AG08396 (cell line): ENCODE data around the gene DIO3.
"Not testable (repeated sequence)": the region's sequence is repeated elsewhere in the genome, so short reads cannot be mapped to it uniquely, and the experiment has no call there.

Experiments
- DNase-seq: peaks from one replicate; pipeline ENCODE4 v3.0.0; 2012; ENCODE audit warnings: low spot score, mixed read lengths

Gene DIO3

DNA sequence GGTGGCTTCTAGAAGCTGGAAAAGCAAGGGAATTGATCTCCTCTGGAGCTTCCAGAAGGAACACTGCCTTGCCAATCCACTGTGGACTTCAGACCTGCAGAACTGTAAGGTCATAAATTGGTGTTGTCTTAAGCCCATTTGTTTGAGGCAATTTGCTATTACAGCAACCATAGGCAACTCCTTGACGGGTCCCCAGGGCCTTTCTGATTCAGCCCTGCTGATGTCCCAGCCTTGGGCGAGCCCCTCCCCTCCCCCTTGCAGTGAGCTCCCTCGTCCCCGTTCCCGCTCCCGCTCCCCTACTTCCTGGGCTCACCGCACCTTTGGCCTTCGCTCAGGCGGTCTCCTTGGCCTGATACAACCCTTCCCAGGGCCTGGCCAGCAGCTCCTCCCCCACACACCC lies 18.9 kb upstream of the DIO3 start:
- DNase-seq = no peak

DNA sequence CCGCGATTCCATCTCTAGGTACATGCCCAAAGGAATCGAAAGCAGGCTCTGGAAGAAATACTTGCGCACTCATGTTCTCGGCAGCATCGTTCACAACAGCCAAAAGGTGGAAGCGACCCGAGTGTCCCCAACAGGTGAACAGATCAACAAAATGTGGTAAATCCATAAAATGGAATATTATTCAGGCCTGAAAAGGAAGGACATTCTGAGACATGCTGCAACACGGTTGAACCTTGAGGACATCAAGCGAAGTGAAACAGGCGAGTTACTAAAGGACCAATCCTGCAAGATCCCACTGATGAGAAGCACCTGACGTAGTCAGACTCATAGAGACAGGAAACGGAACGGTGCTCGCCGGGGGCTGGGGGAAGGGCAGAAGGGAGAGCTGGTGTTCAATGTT lies 17.5 kb upstream of the DIO3 start:
- no peak for DNase-seq

DNA sequence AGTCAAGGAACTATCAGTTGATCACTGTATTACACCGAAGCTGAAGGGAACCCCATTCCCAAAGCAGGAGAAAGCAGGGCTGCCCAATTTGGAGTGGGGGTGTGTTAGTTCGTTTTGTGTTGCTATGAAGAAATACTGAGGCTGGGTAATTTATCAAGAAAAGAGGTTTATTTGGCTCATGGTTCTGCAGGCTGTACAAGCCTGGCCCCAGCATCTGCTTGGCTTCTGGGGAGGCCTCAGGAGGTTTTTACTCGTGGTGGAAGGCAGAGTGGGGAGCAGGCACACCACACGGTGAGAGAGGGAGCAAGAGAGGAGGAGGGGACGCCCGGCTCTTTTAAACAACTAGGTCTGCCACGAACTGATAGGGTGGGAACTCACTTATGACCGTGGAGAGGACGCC lies 16.7 kb upstream of the DIO3 start:
- DNase-seq = no peak

DNA sequence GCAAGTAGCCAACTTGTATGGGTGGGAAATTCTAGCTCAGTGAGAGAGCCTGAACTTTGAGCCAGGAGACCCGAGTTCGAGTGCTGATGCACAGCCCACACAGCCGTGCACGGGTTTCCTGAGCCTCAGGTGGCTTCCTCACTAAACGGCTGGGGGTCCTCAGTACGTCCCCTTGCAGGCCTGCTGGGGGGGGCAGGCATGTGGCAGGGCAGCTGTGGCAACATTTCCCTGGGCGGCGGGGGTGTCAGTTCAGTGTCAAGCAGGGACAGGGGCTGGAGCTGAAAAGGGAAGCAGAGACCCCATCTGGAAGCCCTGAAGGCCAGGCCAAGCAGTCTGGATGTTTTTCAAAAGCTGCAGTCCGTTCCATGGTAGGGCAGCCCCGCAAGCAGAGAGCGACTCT lies 14.6 kb upstream of the DIO3 start:
- DNase-seq = no peak

DNA sequence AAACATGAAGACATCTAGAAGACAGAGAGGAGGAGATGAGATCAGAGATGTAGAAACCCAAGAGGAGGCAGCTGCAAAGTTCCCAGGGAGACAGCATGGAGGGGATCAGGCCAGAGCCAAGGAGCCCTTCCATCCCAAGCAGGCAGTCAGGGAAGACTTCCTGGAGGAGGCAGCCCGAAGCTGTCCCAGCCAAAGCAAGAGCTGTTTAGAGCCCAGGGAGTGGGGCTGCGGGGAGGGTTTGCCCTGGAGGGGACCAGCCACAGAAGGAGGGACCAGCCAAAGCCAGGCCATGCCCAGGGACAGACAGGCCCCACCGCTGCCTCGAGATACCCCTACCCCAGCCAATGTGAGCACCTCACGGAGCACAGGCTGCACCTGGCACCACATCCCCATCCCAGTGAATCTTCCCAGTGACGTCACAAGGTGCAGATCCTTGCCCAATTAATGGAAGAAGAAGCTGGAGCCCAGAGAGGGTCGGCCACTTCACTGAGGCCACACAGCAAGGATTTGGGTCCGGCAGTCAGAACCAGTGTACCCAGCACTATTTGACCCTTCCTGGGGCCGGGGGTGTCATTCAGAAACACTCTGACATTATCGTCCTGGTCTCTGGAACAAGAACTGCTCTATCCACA lies 14.1 kb upstream of the DIO3 start:
- DNase-seq = no peak

DNA sequence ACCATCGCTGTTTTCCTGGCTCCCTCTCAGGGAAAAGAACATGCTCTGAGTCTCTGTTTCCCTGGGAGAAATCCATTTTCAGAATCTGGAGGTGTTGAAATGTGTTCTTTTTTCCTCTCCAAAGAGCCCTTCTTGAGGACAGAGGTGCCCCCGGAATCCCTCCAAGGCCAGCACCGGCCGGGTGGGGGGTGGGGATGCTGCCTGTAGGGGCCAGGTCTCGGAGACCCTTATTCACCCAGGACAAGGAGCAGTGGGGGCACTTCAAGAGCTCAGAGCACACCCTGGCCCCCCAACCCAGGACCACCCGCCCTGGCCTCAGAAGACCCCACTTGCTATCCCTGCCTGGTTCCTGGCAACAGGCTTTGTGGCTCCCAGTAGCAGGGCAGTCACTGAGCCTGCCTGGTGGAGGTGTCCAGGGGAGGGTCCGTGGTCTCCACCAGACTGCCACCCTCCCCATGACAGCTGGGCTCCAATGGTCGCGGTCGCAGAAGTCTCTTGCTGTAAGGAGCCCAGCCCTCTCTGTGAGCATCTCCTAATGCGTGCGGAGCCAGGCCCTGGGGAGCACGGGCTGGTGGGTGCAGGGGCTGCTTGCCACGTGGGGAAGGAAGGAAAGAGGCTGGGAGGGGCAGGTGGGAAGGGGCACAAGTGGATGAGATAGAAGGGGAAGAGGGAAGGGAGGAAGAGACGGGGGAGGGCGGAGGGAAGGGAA lies 13.2 kb upstream of the DIO3 start:
- no peak for DNase-seq

DNA sequence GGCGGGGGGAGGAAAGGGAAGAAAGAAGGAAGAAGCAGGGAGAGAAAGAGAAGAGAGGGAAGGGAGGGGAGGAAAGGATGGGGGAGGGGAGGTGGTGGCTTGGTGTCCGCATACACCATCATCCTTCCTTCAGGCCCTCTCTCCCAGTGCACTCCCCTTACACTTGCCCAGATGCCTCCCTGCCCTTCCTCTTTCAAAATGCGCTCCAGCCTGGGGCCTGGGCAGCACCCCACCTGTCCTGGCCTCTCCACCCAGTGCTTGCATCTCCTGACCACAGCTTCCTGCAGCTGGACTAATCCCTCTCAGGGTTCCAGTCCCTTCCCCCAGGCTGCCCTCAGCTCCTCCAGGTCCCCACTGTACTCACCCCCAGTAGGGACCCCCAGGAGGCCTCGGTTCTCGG lies 12.6 kb upstream of the DIO3 start:
- no peak for DNase-seq

DNA sequence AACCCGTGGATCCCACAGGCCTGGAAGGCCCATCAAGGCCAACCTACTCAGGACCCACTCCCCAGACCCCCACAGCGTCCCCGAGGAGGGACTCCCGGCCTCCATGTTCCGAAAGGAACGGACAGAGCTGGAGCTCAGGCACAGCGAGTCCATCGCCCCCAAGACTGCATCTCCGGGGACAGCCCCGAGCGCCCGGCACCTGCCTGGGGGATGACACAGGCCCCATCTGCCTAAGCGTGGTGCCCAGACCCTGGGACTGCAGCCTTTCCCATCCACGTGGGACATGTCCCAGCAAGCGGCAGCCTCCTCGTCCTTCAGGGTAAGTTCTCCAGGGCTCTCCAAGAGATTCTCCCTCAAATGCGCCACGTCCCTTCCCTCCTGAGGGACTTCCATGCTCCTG lies 12.1 kb upstream of the DIO3 start:
- no peak for DNase-seq

DNA sequence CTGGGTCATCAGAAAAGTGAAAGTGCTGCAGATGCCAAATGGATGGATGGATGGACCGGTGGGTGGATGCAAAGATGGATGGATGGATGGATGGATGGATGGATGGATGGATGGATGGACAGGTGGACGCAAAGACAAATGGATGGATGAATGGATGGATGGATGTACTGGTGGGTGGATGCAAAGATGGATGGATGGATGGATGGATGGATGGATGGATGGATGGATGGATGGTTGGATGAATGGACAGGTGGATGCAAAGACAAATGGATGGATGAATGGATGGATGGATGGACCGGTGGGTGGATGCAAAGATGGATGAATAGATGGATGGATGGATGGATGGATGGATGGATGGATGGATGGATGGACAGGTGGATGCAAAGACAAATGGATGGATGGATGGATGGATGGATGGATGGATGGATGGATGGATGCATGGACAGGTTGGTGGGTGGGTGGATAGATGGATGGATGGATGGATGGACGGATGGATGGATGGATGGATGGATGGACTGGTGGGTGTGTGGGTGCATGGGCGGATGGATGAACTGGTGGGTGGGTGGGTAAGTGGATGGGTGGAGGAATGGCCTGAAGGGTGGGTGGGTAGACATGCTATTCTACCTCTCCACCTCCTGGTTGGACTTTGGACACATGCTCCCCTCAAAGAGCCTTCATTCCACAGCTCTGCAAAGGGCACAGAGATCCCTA lies 10.9 kb upstream of the DIO3 start:
- not testable (repeated sequence) for DNase-seq

DNA sequence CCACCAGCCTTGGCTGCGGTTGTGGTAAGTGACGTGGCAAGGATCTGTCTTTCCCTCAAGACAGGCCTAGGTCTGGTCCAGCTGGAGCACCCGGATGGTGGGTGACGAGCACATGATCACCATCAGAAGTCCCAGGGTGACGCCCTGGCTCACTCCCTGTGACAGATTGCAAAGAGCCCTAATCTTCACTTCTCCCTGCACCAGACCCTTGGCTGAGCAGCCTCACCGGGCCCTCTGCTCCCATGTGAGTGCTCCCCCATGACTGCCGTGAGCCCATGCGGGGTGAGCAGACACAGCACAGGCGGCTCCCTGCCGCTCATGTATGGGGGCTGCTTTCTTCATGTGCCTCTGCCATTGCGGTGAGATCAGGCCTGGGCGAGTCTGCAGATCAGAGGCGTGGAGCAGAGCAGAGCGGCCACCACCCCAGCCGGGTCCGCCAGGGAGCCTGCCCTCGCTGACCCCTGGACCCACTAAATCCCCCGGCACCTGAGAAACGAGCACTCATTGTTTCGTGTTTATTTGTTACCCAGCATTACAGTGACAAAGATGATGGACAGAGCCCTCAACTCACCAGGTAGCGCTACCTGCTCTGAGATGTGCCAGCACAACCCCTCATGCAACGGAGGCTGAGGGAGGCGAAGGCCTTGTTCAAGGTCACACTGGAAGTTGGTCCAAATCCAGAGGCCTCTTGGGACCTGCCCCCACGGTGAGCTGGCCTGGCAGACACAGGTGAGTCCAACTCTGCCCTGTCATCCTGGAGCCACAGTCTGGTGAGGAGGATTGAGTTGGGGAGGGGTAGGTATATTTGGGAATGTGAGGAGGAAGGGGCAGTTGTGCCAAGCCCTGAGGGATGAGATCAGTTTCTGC lies 9.3 kb upstream of the DIO3 start:
- no peak for DNase-seq

DNA sequence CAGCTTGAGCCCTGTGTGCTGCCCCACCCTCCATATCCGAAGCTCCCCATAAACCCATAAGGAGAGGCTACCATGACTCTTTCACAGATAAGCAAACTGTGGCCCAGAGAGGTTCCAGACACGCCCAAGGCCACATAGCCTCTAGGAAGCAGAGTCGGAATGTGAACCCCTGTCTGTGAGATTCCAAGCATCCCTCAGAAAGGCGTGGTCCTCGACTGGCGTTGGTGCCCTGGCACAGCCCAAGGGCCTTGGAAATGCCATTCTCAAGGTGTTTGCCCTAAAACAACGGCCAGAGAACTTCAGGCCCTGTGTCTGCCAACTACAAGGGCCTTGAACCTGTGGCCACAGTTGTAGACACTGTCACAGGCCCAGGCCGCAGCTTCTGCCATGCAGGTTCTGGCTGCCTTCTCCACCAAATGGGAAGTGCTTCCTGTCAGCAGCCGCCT lies 8.5 kb upstream of the DIO3 start:
- no peak for DNase-seq

DNA sequence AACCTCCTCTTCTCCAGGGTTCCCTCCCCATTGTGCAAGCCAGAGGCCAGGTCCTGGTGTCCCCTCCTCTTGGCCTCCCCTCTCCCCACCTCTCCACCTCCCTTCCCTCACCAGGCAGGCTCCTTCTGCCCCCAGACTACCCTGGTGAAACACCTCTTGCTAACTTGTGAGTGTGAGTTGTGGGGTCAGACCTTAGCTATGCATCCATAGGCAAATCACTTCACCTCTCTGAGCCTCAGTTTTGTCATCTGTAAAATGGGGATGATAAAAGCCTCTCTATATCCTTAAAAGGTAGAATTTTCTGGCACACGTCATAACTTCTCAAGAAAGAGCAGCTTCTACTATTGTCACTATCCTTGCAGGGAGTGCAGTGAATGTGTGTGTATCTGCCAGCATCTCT lies 7.9 kb upstream of the DIO3 start:
- no peak for DNase-seq

DNA sequence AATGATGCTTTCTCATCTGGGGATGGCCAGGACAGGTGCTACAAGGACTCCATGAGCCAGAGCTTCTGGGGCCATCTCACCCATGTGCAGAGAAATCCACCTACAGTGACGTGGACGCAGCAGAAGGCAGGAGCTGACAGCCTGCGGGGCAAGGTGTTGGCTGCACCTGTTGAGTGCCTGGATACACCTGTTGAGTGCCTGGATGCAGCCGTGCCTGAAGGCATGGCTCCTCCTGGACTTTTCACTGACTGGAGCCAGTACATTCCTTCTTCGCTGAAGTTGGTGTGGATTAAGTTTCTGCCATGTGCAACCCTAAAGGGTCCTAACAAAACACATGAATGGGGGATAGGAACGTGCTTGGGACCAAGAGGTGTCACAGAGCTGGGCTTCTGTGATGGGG lies 7.4 kb upstream of the DIO3 start:
- DNase-seq = no peak

DNA sequence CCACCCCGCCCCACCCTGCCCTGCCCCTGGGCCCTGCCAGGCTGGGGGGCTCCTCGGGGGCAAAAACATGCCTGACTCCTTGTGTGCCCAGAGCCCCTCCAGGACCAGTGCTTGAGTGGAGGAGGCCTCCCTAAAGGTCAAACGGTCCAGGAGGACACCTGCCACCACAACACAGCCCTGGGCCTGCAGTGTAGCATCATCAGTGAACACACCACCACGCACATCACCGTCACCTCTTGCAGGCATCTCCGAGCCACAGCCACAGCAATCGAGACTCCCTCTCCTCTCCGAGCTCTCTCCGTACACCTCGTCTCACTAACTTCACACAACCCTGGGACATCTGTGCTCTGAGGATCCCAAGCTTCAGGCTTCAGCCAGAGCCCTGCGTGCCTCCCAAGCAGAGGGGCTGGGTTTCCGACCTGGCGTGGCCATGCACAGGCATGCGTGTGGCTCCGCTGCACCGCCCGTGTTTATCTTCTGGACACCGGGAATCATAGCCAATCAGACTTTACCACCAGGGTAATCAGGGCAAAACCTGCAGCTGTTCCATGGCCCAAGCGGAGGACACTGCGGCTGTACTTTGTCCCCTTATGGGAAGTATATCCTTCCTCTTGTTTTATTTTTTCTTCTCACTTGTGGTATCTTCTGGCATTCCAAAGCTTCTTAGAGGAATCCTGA lies 6.2 kb upstream of the DIO3 start:
- DNase-seq = no peak

DNA sequence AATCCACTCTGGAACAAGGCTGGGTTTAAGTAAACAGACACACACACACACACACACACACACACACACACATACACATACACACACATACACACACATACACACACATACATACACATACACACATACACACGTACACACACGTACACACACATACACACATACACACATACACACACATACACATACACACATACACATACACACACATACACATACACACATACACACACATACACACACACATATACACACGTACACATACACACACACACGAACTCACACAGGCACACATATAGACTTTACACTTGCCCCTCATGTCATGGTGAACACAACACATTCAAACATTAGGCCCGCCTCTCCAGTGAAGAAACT lies 5.6 kb upstream of the DIO3 start:
- not testable (repeated sequence) for DNase-seq

DNA sequence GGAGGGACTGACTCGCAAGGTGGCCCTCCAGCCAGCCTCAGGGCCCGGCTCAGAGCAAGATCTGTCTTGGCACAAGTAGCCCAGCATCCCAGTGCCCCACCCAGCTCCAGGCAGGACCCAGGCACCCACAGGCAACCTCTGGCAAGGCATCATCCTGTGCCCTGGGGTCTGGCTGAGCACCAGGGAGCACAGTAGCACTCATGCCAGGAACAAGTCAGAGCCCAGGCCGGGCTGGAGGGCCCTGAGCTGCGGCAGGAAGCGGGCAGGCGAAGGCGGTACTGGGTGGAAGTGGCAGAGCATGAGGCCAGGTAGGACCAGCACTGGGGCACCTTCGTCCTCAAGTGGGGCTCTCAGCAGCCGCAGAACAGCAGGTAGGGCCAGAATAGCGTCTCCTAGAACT lies 5.2 kb upstream of the DIO3 start:
- DNase-seq = no peak

DNA sequence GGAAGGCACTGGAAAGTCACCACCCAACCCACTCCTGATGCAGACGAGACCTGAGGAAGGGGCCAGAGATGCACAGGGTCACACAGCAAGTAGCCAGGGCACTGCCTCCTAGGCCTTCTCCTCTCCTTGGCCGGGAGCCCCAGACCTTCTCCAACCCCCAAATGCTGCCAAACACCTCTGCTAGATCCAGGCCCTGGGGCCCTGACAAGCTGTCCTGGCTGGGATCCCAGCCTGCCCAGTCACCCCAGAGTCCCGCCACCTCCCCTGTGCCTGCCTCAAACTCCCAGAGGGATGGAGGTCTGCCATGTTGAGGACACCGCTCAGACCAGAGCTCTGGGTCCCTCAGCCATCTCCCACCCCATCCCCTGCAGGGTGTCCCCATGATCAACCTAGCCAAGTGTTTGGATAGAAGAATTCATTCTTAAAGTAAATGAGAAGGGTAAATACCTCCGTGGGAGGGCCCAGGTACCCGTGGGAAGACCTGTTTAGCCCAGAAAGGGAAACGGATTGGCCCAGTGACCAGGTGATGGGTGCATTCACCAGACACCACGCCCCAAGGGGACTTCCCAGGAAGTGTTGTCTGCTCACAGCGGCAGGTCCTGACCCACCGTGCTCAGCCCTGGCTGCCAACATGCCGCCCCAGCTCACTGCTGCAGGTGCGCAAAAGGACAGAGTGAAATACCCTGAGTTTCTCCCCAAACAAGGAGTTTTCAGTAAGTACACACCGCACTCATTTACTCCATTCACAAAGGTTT lies 4.6 kb upstream of the DIO3 start:
- no peak for DNase-seq

DNA sequence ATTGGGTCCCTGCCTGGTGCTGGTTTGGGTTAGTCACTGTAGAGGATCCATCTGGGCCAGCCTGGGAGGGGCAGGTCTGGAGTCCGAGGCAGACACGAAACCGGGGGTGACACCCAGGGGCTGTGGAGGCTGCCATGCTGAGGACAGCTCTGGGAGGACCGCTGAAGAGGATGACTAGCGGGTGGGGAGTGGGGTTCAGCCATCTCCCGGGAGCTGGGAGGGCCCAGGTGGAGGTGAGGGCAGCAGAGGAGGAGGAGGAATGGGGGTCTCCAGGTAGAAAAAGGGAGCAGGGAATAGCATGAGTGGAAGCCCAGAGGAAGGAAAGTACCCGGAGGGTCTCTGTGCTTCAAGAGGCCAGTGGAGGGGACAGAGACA lies 4.0 kb upstream of the DIO3 start:
- DNase-seq = no peak

DNA sequence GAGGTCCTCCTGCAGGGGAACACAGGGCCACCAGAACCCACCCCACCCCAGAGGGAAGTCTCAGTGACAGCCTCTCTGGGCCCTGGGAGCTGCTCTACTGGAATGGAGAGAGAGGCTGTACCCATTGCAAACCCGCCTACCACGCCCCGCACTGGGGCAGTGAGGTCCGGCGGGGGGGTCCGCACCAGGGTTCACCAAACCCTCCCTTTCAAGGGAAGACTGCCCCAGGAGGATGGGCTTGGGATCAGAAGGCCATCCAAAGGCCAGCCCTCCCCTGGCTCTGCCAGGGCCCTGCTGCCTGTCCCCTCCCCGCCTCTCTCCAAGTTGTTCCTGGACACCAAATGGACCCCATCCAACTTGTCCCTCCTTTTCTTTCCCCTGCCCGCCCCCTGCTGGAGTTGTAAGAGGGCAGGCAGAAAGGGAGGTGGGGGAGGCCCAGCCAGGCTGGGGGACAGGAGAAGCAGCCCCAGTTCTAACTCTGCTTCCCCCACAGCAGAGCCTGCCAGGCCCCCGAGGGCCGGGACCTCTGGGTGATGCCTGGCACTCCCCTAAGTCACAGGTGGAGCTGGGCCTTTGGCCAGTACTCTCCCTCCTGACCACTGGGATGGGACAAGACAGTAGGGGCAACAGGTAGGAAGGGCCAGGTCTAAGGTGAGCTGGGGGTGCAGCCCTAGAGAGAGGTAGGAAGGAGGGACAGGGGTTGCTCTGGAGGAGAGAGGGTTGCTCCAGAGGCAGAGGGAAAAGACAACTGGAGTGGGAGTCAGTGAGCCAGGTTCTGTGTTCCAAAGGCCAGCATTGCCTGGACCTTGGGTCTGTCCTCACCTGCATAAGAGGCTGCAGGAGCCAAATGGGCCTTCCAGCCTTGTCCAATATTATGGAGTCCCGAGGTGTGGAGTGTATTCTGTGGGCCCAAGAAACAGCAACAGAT lies 3.2 kb upstream of the DIO3 start:
- no peak for DNase-seq

DNA sequence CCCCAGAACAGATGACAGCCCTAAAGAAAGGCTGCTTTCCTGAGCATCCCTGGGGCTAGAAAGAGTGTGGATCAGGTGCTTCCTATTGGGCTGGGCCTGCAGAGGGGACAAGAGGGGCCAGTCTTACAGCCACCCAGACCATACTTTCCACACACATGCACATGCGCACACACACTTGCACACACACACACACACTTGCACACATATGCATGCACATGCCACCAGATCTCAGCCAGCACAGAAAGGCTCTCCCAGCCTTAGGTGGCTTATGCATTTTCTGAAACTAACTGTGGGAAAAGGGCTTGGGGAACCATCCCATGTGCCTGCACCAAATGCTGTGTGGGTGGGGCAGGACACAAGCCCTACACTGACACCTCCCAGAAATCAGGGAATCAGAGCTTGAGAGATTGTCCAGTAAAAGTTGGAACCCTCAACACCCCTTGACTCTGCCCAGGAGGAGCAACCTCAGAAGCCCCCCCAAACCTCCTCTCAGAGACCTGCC lies 2.5 kb upstream of the DIO3 start:
- no peak for DNase-seq
